GM19351 (cell line): Measurements from ENCODE around the gene PRKN.

Experiments used
- ATAC-seq: cut with Tn5 transposase; IDR thresholded peaks from one replicate; pipeline ENCODE4 v1.9.1; 2021; ENCODE audit warnings: mild to moderate bottlenecking, moderate library complexity; ENCODE audit not compliant: unreplicated experiment

The PRKN gene

DNA sequence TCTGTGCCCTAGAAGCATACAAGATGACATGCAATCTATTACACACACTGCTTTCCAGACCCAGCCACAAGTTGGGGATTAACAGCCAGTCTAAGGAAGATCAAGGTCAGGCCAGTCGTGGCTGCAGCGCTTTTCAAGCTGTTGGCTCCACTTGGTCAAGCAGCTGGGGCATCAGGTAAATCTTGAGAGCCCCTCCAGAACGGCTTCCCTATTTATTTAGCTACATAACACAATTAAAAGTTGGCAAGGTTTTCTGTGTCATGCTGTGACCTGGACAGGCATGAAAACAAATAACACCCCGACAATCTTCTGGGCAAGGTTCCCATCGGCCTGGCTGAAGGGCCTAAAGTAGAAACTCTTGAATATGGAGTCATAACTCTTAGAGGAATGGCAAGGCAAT is 524.3 kb downstream of the PRKN start:
- ATAC-seq, result no peak

GRCh38 chr6:162200945-162201690 is 526.4 kb downstream of the PRKN start:
- no peak for ATAC-seq

DNA sequence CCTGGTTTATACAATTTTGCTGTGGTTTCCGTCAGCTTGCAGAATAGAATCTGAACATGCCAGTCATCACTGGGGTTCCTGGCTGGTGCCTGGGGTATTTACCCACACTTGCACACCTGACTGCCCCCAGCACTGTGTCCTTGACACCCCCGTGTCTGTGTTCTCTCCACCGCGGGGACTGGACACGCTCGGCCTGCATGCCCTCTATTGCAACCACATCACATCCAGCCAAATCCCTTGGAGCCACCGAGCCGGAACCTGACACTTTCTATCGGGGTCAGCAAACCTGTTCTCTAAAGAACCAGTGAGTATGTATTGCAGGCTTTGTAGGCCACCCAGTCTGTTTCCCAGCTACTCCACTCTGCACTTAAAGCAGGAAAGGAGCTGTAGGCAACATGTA is 527.5 kb downstream of the PRKN start:
- no peak for ATAC-seq

DNA sequence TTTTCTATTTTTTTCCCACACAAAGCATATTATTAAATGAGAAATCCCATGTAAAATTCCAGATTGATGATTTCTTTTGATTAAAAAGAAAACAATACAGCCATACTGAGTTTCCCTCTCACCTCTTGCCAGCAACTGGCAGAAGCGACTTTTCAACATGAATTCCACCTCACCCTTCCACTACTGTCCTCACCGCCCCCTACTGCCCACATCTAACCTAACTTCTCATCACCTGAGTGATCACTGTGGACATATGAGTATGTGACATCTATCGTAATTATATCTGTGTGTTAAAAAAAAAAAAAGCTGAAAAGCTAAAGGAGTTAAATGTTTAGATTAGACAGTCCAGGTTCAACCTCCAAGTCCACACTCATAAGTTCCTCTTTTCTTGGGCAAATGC is 528.6 kb downstream of the PRKN start:
- no peak for ATAC-seq

DNA sequence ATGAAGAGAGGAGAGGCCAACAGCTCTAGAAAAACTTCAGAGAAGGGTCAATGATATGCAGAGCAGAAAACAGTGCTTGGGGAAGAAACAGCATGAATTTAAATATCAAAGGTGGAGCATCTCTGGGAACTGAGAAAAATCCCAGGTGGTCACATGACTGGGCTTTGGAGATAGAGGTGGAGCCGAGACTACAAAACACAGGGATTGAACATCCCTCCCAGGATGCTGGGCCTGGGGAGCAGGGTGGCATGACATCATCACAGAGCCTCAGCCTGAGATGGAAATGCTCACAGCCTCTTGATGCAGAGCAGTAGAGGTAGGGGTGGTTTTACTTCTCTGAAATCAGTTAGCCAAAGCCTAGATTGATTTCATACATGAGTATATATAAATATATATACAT is 529.5 kb downstream of the PRKN start:
- ATAC-seq, result no peak

- no peak for ATAC-seq
These were observed 532.1 kb downstream of the PRKN start for GRCh38 chr6:162195441-162195840.

DNA sequence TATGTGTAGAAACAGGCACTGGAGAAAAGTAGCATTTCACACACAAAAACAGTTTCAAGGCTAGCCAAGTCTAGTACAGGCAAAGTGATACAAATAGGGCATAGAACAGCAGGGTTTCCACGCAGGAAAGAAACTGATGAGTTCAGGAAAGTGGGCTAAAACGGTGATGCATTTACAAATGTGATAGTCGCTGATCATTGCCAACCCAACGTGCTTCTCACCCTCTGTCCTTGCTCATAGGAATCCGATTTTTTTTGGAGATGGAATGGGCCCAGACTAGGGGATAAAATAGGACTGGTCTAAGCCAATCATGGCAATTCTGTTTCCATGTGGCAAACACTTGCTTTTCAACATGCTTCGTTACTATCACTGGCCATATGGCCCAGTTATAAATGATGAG is 536.6 kb downstream of the PRKN start:
- ATAC-seq, result no peak

DNA sequence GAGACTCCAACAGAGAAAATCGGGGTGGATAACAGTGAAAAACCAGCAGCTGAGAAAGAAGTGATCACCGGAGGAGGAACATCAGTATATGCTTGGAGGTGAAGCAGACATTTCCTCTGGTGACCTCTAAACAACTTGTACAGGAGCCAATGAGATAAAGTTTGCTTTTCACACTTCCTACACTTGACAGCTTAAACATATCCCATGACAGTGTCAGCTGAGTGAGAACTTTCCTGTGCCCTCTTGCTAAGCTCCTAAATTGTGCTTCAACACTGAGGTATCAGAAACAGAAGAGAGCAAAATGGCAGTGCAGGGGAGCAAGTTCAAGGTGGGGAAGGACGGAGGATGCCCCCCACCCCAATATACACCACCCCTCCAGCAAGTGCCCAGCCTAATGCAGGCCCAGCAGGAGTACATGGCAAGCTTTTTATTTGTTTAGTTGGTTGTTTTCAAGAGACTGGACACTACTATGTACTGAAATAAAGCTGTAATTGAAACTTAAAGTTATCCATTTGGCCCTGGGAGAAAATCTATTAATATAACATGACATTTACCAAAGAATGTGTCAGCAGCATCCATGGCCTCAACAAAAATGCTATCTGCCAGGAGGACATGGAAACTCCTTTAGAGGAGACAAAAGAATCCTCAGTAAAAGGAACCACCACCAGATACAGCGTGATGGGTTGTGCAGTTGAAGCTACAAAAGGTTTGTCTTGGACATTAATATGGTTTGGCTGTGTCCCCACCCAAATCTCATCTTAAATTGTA is 540.2 kb downstream of the PRKN start:
- ATAC-seq, result no peak

GRCh38 chr6:162184465-162184864 is 543.1 kb downstream of the PRKN start:
- ATAC-seq, result no peak

DNA sequence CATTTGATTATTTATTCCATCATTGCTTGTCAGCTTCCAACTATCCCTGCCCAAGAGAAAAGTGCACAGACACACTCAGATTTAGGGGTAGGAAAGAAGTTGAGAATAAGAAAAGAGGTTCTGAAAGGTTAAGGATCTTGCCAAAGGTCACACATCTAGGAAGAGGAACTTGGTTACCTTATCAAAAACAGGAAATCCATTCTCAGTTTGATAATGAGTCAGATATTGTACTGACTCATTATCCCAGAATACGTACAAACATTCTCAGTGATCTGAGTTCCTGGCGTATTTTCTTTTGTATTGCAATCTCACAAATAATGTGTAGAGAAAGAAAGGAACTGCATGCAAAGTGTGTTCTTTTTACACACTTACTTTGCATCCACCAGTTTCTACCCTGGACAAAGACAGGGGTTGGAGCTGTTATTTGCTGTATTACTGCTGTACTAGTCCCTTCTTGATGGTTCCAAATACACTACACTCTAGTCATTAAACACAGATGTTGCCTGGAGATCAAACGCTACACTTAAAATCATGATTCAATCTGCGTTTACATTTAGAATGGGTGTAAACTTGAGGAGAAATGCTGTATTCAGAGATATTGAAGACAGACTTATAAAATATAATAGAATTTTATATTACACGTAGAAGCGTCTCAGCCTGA is 545.7 kb downstream of the PRKN start:
- ATAC-seq, result no peak

GRCh38 chr6:162181111-162181510 is 546.5 kb downstream of the PRKN start:
- ATAC-seq, result no peak

GRCh38 chr6:162179196-162179951 is 548.2 kb downstream of the PRKN start:
- ATAC-seq, result no peak

DNA sequence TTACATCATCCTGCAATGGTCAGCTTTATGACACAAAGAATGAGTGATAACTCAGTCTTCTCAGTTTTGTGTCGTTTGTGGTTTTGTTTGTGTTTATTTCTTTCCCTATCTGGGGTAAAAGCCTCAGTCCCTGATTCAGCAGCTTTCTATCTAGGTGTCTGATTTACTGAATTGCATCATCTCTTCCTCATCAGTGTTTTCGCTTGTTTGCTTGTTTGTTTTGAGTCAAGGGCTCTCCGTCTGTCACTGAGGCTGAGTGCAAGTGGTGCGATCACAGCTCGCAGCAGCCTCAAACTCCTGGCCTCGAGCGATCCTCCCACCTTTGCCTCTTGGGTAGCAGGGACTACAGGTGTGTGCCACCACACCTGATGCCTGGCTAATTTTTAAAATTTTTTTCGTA is 548.9 kb downstream of the PRKN start:
- ATAC-seq, result no peak

GRCh38 chr6:162178266-162178665 is 549.3 kb downstream of the PRKN start:
- ATAC-seq, result no peak

DNA sequence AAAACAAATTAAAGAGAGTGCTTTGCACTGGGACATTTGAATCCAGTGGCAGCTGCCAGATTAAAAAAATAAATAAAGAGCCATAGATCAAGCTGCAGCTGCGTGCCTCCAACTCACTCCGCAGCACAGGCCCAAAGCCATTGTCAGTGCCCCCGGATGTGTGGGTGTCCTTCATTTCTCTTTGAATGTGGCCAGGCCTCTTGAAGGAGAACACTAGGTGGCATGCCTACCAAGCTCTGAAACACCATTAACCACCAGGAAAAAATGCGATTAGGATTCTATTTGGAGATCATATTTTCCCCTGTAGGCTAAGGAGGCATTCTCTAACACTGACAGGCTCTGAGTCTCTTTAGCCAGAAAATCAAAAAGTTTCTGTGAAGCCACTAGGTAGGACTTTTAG is 549.8 kb downstream of the PRKN start:
- no peak for ATAC-seq

GRCh38 chr6:162173466-162173865 is 554.1 kb downstream of the PRKN start:
- ATAC-seq, result no peak

DNA sequence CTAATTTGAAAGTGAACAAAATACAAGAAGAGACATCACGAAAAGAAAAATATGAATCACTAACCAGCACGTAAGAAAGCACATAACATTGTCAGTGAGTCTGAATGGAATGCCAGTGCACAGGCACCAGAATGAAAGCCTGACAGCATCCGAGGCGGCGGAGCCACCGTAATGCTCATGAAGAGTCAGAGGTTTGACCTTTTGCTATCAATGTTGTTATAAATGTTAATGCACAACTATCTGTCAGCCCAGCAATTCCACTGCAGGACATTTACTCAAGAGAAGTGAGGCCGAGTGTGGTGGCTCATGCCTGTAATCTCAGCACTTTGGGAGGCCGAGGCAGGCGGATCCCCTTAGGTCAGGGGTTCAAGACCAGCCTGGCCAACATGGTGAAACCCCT is 562.1 kb downstream of the PRKN start:
- ATAC-seq, result no peak

GRCh38 chr6:162157167-162157870 is 570.2 kb downstream of the PRKN start:
- ATAC-seq, result no peak

GRCh38 chr6:162156146-162156545 is 571.4 kb downstream of the PRKN start:
- no peak for ATAC-seq

GRCh38 chr6:162154930-162155329 is 572.6 kb downstream of the PRKN start:
- no peak for ATAC-seq

DNA sequence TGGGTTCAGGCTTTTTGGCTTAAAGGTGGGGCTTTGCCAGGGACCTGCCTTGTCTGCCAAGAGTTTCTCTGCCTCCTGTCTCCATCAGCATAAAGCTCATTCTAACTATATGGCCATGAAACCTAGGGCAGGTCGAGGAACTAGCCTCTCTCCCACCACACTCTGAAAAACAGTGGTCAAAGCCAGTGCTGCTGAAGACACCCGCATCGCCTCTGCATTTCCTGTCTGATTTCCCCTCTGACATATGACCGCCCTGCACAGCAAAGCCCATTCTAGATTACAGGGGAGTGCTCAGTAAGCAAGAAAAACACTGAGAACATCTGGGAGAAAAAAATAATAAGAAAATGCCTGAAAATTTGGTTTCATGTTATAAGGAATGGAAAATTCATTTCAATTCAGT is 573.6 kb downstream of the PRKN start:
- ATAC-seq, result no peak
